HCT116 (cell line): ENCODE measurements around the gene DTNB. TPM values are rescaled to one million over a fixed set of nuclear protein-coding genes. Genes with fewer than 3 reads are reported as not detected.

Experiments used
- ATAC-seq: fragments of 200-7000 bp; cut with Tn5 transposase; 2 replicates; pipeline ENCODE4 v1.9.1; 2020; ENCODE audit warnings: mild to moderate bottlenecking, moderate library complexity
- BruUV-seq: library from RNA; stranded (reverse); fragments of 400-500 nt; replicated peaks from 2 replicates; lab custom pipeline; 2021; lab: Mats Ljungman, UMichigan
- CTCF ChIA-PET: fragments of 300-600 bp; sonication (Branson Sonifier 250); formaldehyde crosslinking; loops from one replicate; lab custom pipeline; 2021; ENCODE audit warnings: antibody characterized with exemption; lab: Charles Lee
- POLR2A ChIA-PET: fragments of 300-600, 350-600 bp; sonication (Branson Sonifier 250); formaldehyde crosslinking; loops from one replicate; lab custom pipeline; 2021; ENCODE audit warnings: antibody characterized with exemption; lab: Charles Lee
- RAD21 ChIA-PET, 2 experiments: fragments of 300-600 bp; sonication (Branson Sonifier 250); formaldehyde crosslinking; loops; one replicate each; lab custom pipeline; 2023; ENCODE audit warnings: low total read pairs in 2 of 2; ENCODE audit not compliant: uncharacterized antibody in 2 of 2, unreplicated experiment in 2 of 2, low non-redundant PET in 1 of 2; lab: Charles Lee
- DNase-seq: peaks from one replicate; pipeline ENCODE4 v3.0.0-alpha.2; 2010; ENCODE audit warnings: low read depth, low spot score
- H2AFZ ChIP-seq: fragments of 200-600 bp; shearing (Covaris generic), sonication (generic); 2 replicates; pipeline ENCODE4 v1.6.1; 2017; ENCODE audit warnings: low read depth, mixed run types, mixed read lengths, antibody characterized with exemption, low read length; ENCODE audit not compliant: poor library complexity, severe bottlenecking
- H3K27ac ChIP-seq: 2 replicates; pipeline ENCODE4 v1.5.1; 2012; ENCODE audit warnings: low read depth, low read length
- H3K27me3 ChIP-seq: fragments of 200-600 bp; sonication (generic); 2 replicates; pipeline ENCODE4 v1.6.1; 2016; ENCODE audit warnings: mixed run types, low read length, mixed read lengths; ENCODE audit not compliant: insufficient read depth
- H3K36me3 ChIP-seq, 2 experiments: fragments of 200-500 bp in 1 of 2; fragments of 200-600 bp in 1 of 2; sonication (Bioruptor generic) in 1 of 2; sonication (generic) in 1 of 2; 2 replicates each; pipeline versions ENCODE4 v1.5.1 to v1.6.1; 2014 to 2016; ENCODE audit warnings: low read length in 2 of 2, inconsistent platforms in 1 of 2, mixed read lengths in 1 of 2, mixed run types in 1 of 2; ENCODE audit not compliant: insufficient read depth in 2 of 2, control insufficient read depth in 1 of 2
- H3K4me1 ChIP-seq, 2 experiments: fragments of 200-600 bp in 1 of 2; sonication (generic) in 1 of 2; 2 replicates each; pipeline versions ENCODE4 v1.5.1 to v1.6.1; 2012 to 2017; ENCODE audit warnings: low read length in 2 of 2, inconsistent platforms in 1 of 2, mild to moderate bottlenecking in 1 of 2, mixed read lengths in 1 of 2, mixed run types in 1 of 2, moderate library complexity in 1 of 2; ENCODE audit not compliant: insufficient read depth in 2 of 2, control insufficient read depth in 1 of 2
- H3K4me2 ChIP-seq: fragments of 200-600 bp; sonication (generic); 2 replicates; pipeline ENCODE4 v1.6.1; 2017; ENCODE audit warnings: mixed run types, low read length, mixed read lengths
- H3K4me3 ChIP-seq, 2 experiments: fragments of 200-600 bp in 1 of 2; sonication (generic) in 1 of 2; replicated peaks in 1 of 2; 2 replicates each; pipeline ENCODE4 v1.5.1; 2011 to 2016; ENCODE audit warnings: low read length in 2 of 2, control low read depth in 1 of 2, low read depth in 1 of 2, mild to moderate bottlenecking in 1 of 2, mixed read lengths in 1 of 2, mixed run types in 1 of 2
- H3K79me2 ChIP-seq: fragments of 200-600 bp; sonication (generic); 2 replicates; pipeline ENCODE4 v1.6.1; 2017; ENCODE audit warnings: mild to moderate bottlenecking, mixed run types, low read length, moderate library complexity, mixed read lengths; ENCODE audit not compliant: insufficient read depth
- H3K9ac ChIP-seq: fragments of 200-600 bp; sonication (generic); 2 replicates; pipeline ENCODE4 v1.6.1; 2016; ENCODE audit warnings: low read length, mixed read lengths
- H3K9me2 ChIP-seq: fragments of 200-600 bp; sonication (generic), shearing (Covaris generic); 2 replicates; pipeline ENCODE4 v1.6.1; 2017; ENCODE audit warnings: mixed run types, mild to moderate bottlenecking, moderate library complexity; ENCODE audit not compliant: insufficient read depth
- H3K9me3 ChIP-seq, 2 experiments: fragments of 200-500 bp in 1 of 2; fragments of 200-600 bp in 1 of 2; sonication (Bioruptor generic) in 1 of 2; sonication (generic) in 1 of 2; 2 replicates each; pipeline ENCODE4 v1.6.1; 2014 to 2017; ENCODE audit warnings: low read length in 2 of 2, mixed read lengths in 2 of 2, inconsistent platforms in 1 of 2, low read depth in 1 of 2, mild to moderate bottlenecking in 1 of 2, mixed run types in 1 of 2, moderate library complexity in 1 of 2; ENCODE audit not compliant: control insufficient read depth in 1 of 2, insufficient read depth in 1 of 2
- H4K20me1 ChIP-seq: fragments of 200-600 bp; sonication (generic), shearing (Covaris generic); 2 replicates; pipeline ENCODE4 v1.6.1; 2017; ENCODE audit warnings: mixed run types, mild to moderate bottlenecking, moderate library complexity; ENCODE audit not compliant: insufficient read depth
- CBX3 ChIP-seq: IDR thresholded peaks from 2 replicates; pipeline ENCODE4 v1.6.1; 2012; ENCODE audit warnings: low read depth
- CTCF ChIP-seq, 3 experiments: fragments of 200-600 bp in 1 of 3; sonication (generic) in 1 of 3; IDR thresholded peaks in 2 of 3; conservative IDR thresholded peaks in 1 of 3; 2 replicates each; pipeline ENCODE4 v1.5.1; 2012 to 2017; ENCODE audit warnings: low read depth in 2 of 3, low read length in 2 of 3, antibody characterized with exemption in 1 of 3, borderline replicate concordance in 1 of 3, control low read depth in 1 of 3, mild to moderate bottlenecking in 1 of 3, mixed read lengths in 1 of 3, mixed run types in 1 of 3, moderate library complexity in 1 of 3; ENCODE audit not compliant: insufficient read depth in 1 of 3
- EZH2 ChIP-seq: fragments of 200-600 bp; sonication (generic); IDR thresholded peaks from 2 replicates; pipeline ENCODE4 v1.6.1; 2017; ENCODE audit warnings: antibody characterized with exemption, mixed run types
- FOSL1 ChIP-seq: IDR thresholded peaks from 2 replicates; pipeline ENCODE4 v1.6.1; 2012; ENCODE audit warnings: low read depth
- JUND ChIP-seq: IDR thresholded peaks from 2 replicates; pipeline ENCODE4 v1.6.1; 2012
- MAX ChIP-seq: IDR thresholded peaks from 2 replicates; pipeline ENCODE4 v1.6.1; 2012
- POLR2A ChIP-seq: IDR thresholded peaks from 2 replicates; pipeline ENCODE4 v1.7.0; 2011; ENCODE audit warnings: borderline replicate concordance; ENCODE audit not compliant: insufficient read depth, insufficient read length; ENCODE audit errors: extremely low read depth
- POLR2AphosphoS5 ChIP-seq: IDR thresholded peaks from 2 replicates; pipeline ENCODE4 v1.6.1; 2011; ENCODE audit warnings: mild to moderate bottlenecking, low read depth, low read length, moderate library complexity
- RAD21 ChIP-seq: IDR thresholded peaks from 2 replicates; pipeline ENCODE4 v1.6.1; 2012; ENCODE audit warnings: low read depth, mild to moderate bottlenecking
- SP1 ChIP-seq: IDR thresholded peaks from 2 replicates; pipeline ENCODE4 v1.6.1; 2012; ENCODE audit warnings: low read depth
- SRF ChIP-seq: IDR thresholded peaks from 2 replicates; pipeline ENCODE4 v1.6.1; 2012; ENCODE audit warnings: low read depth
- TCF7L2 ChIP-seq: IDR thresholded peaks from 2 replicates; pipeline ENCODE4 v1.7.0; 2011; ENCODE audit warnings: borderline replicate concordance, inconsistent platforms; ENCODE audit not compliant: insufficient read depth, insufficient read length; ENCODE audit errors: extremely low read depth
- YY1 ChIP-seq: IDR thresholded peaks from 2 replicates; pipeline ENCODE4 v1.6.1; 2011; ENCODE audit warnings: low read length, low read depth, moderate library complexity, mild to moderate bottlenecking; ENCODE audit not compliant: insufficient replicate concordance; ENCODE audit errors: extremely low read depth
- ZBTB33 ChIP-seq: IDR thresholded peaks from 2 replicates; pipeline ENCODE4 v1.6.1; 2011; ENCODE audit warnings: mild to moderate bottlenecking, low read length, moderate library complexity; ENCODE audit not compliant: insufficient replicate concordance; ENCODE audit errors: extremely low read depth
- ZFX ChIP-seq: fragments of 450-650 bp; IDR thresholded peaks from 2 replicates; pipeline ENCODE4 v1.6.1; 2017
- intact Hi-C: fragments of 100-400 bp; cut with micrococcal nuclease; formaldehyde crosslinking; loops from 2 replicates; pipeline ENCODE4 v1.10.0; 2022
- total RNA-seq: library from RNA; stranded (reverse); gene quantifications from one replicate; pipeline ENCODE4 v1.2.1, GENCODE V29; 2021; ENCODE audit not compliant: unreplicated experiment
- TF ChIP-seq, protein P1 (sequence below): IDR thresholded peaks from 2 replicates; pipeline ENCODE4 v1.6.1; 2012
- TF ChIP-seq, protein P2 (sequence below): IDR thresholded peaks from 2 replicates; pipeline ENCODE4 v1.6.1; 2012; ENCODE audit warnings: low read depth

DTNB gene
- total RNA-seq, 1 experiment from 2014 or later: 30.2 TPM

GRCh38 chr2:25378731-25379490 lies 294.5 kb downstream of the DTNB start:
- BruUV-seq: no TSS peak
- no peak overlapping the region for H3K4me2 ChIP-seq
- intact Hi-C loops: no loop called here
- ChIA-PET RAD21 (no interaction called here), CTCF (no interaction called here), POLR2A (no interaction called here)
- no peaks in the 10 kb centered on the region for H3K36me3 ChIP-seq
- H3K27ac ChIP-seq: no peak overlapping the region
- DNase-seq (no peak), ATAC-seq (no peak)
- peaks cover 12 to 19% of the 10 kb centered on the region in 2 experiments for H3K4me1 ChIP-seq
- no peaks in the 10 kb centered on the region for H3K27me3 ChIP-seq
- H2AFZ ChIP-seq: no peak overlapping the region
- H3K9me3 ChIP-seq: no peaks in the 10 kb centered on the region
- no peaks in the 10 kb centered on the region for H4K20me1 ChIP-seq
- H3K9ac ChIP-seq: no peak overlapping the region
- no peaks in the 10 kb centered on the region for H3K9me2 ChIP-seq
- H3K79me2 ChIP-seq: no peaks in the 10 kb centered on the region
- H3K4me3 ChIP-seq: no peak overlapping the region
- TF ChIP-seq ZFX (no peak), EZH2 (no peak), MAX (no peak), SP1 (no peak), SRF (no peak), JUND (no peak), RAD21 (no peak), POLR2A (no peak), YY1 (no peak), TCF7L2 (no peak), ZBTB33 (no peak), CBX3 (no peak), POLR2AphosphoS5 (no peak), FOSL1 (no peak), CTCF (IDR thresholded peaks at IDR 0.05 in 2 of 3, conservative IDR thresholded peaks at IDR 0.05 in 1 of 3; ENCODE audit: borderline replicate concordance in 1 of 3, insufficient read depth in 1 of 3, low read depth in 2 of 3, low read length in 2 of 3) (no peak)
- TF ChIP-seq, protein P1, sequence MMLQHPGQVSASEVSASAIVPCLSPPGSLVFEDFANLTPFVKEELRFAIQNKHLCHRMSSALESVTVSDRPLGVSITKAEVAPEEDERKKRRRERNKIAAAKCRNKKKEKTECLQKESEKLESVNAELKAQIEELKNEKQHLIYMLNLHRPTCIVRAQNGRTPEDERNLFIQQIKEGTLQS: no peak
- TF ChIP-seq, protein P2, sequence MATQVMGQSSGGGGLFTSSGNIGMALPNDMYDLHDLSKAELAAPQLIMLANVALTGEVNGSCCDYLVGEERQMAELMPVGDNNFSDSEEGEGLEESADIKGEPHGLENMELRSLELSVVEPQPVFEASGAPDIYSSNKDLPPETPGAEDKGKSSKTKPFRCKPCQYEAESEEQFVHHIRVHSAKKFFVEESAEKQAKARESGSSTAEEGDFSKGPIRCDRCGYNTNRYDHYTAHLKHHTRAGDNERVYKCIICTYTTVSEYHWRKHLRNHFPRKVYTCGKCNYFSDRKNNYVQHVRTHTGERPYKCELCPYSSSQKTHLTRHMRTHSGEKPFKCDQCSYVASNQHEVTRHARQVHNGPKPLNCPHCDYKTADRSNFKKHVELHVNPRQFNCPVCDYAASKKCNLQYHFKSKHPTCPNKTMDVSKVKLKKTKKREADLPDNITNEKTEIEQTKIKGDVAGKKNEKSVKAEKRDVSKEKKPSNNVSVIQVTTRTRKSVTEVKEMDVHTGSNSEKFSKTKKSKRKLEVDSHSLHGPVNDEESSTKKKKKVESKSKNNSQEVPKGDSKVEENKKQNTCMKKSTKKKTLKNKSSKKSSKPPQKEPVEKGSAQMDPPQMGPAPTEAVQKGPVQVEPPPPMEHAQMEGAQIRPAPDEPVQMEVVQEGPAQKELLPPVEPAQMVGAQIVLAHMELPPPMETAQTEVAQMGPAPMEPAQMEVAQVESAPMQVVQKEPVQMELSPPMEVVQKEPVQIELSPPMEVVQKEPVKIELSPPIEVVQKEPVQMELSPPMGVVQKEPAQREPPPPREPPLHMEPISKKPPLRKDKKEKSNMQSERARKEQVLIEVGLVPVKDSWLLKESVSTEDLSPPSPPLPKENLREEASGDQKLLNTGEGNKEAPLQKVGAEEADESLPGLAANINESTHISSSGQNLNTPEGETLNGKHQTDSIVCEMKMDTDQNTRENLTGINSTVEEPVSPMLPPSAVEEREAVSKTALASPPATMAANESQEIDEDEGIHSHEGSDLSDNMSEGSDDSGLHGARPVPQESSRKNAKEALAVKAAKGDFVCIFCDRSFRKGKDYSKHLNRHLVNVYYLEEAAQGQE: no peak
- TF ChIP-seq, all 23 proteins: peak for 0
